GM12891 (cell line): ENCODE data around the gene STK24.

Experiments used
- PAX5 ChIP-seq: IDR thresholded peaks from 2 replicates; pipeline ENCODE4 v1.6.1; 2011; ENCODE audit warnings: low read length, moderate library complexity, mild to moderate bottlenecking; ENCODE audit not compliant: insufficient read depth, severe bottlenecking
- POLR2A ChIP-seq: IDR thresholded peaks from 2 replicates; pipeline ENCODE4 v1.6.1; 2011; ENCODE audit warnings: low read depth, low read length, control low read depth
- POLR2AphosphoS5 ChIP-seq: IDR thresholded peaks from 2 replicates; pipeline ENCODE4 v1.6.1; 2011; ENCODE audit warnings: low read depth, low read length, control low read depth
- TAF1 ChIP-seq: IDR thresholded peaks from 2 replicates; pipeline ENCODE4 v1.6.1; 2011; ENCODE audit warnings: low read depth, low read length, control low read depth

- TF ChIP-seq POLR2A (no peak), TAF1 (no peak), PAX5 (no peak), POLR2AphosphoS5 (no peak)
These were observed 129.8 kb downstream of the STK24 start for GRCh38 chr13:98447130-98447529.
